Measurements from ENCODE around the gene RBM18.

- TF ChIP-seq, protein P1, sequence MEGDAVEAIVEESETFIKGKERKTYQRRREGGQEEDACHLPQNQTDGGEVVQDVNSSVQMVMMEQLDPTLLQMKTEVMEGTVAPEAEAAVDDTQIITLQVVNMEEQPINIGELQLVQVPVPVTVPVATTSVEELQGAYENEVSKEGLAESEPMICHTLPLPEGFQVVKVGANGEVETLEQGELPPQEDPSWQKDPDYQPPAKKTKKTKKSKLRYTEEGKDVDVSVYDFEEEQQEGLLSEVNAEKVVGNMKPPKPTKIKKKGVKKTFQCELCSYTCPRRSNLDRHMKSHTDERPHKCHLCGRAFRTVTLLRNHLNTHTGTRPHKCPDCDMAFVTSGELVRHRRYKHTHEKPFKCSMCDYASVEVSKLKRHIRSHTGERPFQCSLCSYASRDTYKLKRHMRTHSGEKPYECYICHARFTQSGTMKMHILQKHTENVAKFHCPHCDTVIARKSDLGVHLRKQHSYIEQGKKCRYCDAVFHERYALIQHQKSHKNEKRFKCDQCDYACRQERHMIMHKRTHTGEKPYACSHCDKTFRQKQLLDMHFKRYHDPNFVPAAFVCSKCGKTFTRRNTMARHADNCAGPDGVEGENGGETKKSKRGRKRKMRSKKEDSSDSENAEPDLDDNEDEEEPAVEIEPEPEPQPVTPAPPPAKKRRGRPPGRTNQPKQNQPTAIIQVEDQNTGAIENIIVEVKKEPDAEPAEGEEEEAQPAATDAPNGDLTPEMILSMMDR (IDR thresholded peaks at IDR 0.05) = no peak
- TF ChIP-seq POLR2A (IDR thresholded peaks at IDR 0.05) = no peak
These were observed 9.4 kb upstream of the RBM18 start for GRCh38 chr9:122274055-122274454.

All from uterus (tissue), 2 donors.